HEK293 (cell line): Measurements from ENCODE around the gene CREB5.

Experiments
- CTCF ChIA-PET: fragments of 350-600 bp; formaldehyde crosslinking; extraction: SDS; loops from one replicate; lab custom pipeline; 2021; ENCODE audit warnings: antibody characterized with exemption; lab: Yijun Ruan, JAX
- POLR2A ChIA-PET: fragments of 300-600 bp; formaldehyde crosslinking; extraction: SDS; loops from one replicate; lab custom pipeline; 2020; ENCODE audit warnings: antibody characterized with exemption, inconsistent platforms; lab: Yijun Ruan, JAX
- H3K27ac ChIP-seq: fragments of 200-500 bp; sonication (Bioruptor generic); 2 replicates; pipeline ENCODE4 v1.5.1; 2014; ENCODE audit warnings: low read depth, low read length, control low read depth, inconsistent platforms; ENCODE audit errors: extremely low read depth
- H3K36me3 ChIP-seq, 2 experiments: fragments of 200-500 bp in 1 of 2; sonication (Bioruptor generic) in 1 of 2; 1 replicate in 1 of 2; 2 replicates in 1 of 2; pipeline ENCODE4 v1.5.1; 2014 to 2017; ENCODE audit warnings: inconsistent platforms in 2 of 2, low read length in 2 of 2; ENCODE audit not compliant: control insufficient read depth in 2 of 2, insufficient read depth in 1 of 2
- H3K4me1 ChIP-seq: fragments of 200-500 bp; sonication (Bioruptor generic); 2 replicates; pipeline ENCODE4 v1.5.1; 2014; ENCODE audit warnings: mild to moderate bottlenecking, low read length, inconsistent platforms; ENCODE audit not compliant: control insufficient read depth, insufficient read depth
- H3K4me3 ChIP-seq: 2 replicates; pipeline ENCODE4 v1.5.1; 2011; ENCODE audit warnings: low read depth, mild to moderate bottlenecking, control low read depth, low read length, moderate library complexity
- H3K9me3 ChIP-seq: fragments of 200-500 bp; sonication (Bioruptor generic); 2 replicates; pipeline ENCODE4 v1.5.1; 2014; ENCODE audit warnings: low read depth, low read length, inconsistent platforms; ENCODE audit not compliant: control insufficient read depth, insufficient read depth
- KLF7 ChIP-seq: fragments of 450-650 bp; formaldehyde crosslinking; IDR thresholded peaks from 2 replicates; pipeline ENCODE4 v1.5.1; 2016; ENCODE audit warnings: missing biosample characterization, missing genetic modification characterization, borderline replicate concordance
- KLF9 ChIP-seq: fragments of 450-650 bp; formaldehyde crosslinking; IDR thresholded peaks from 2 replicates; pipeline ENCODE4 v1.5.1; 2016; ENCODE audit warnings: missing biosample characterization, missing genetic modification characterization, low read depth
- TCF7L2 ChIP-seq: IDR thresholded peaks from 2 replicates; pipeline ENCODE4 v1.6.1; 2011; ENCODE audit warnings: low read depth, mild to moderate bottlenecking, inconsistent platforms, low read length, moderate library complexity, borderline replicate concordance
- TRIM28 ChIP-seq: IDR thresholded peaks from 2 replicates; pipeline ENCODE4 v1.6.1; 2011; ENCODE audit warnings: low read length, control low read depth, borderline replicate concordance
- YY1 ChIP-seq: fragments of 450-650 bp; formaldehyde crosslinking; IDR thresholded peaks from 2 replicates; pipeline ENCODE4 v1.5.1; 2018; ENCODE audit warnings: missing biosample characterization, missing genetic modification characterization
- ZNF155 ChIP-seq: fragments of 450-650 bp; formaldehyde crosslinking; IDR thresholded peaks from 2 replicates; pipeline ENCODE4 v1.5.1; 2016; ENCODE audit warnings: missing biosample characterization, missing genetic modification characterization
- ZNF202 ChIP-seq: fragments of 450-650 bp; formaldehyde crosslinking; IDR thresholded peaks from 2 replicates; pipeline ENCODE4 v1.5.1; 2016; ENCODE audit warnings: missing biosample characterization, missing genetic modification characterization, borderline replicate concordance
- ZNF221 ChIP-seq: fragments of 450-650 bp; formaldehyde crosslinking; IDR thresholded peaks from 2 replicates; pipeline ENCODE4 v1.5.1; 2017; ENCODE audit warnings: missing biosample characterization, missing genetic modification characterization, borderline replicate concordance
- ZNF350 ChIP-seq: fragments of 450-650 bp; formaldehyde crosslinking; IDR thresholded peaks from 2 replicates; pipeline ENCODE4 v1.5.0; 2017; ENCODE audit warnings: missing biosample characterization, mild to moderate bottlenecking, missing genetic modification characterization
- ZNF391 ChIP-seq: fragments of 450-650 bp; formaldehyde crosslinking; IDR thresholded peaks from 2 replicates; pipeline ENCODE4 v1.5.1; 2016; ENCODE audit warnings: low read depth, missing biosample characterization, missing genetic modification characterization, borderline replicate concordance
- ZNF521 ChIP-seq: fragments of 450-650 bp; formaldehyde crosslinking; IDR thresholded peaks from 2 replicates; pipeline ENCODE4 v1.5.1; 2017; ENCODE audit warnings: missing biosample characterization, mild to moderate bottlenecking, missing genetic modification characterization
- ZNF529 ChIP-seq: fragments of 450-650 bp; formaldehyde crosslinking; IDR thresholded peaks from 2 replicates; pipeline ENCODE4 v1.5.1; 2017; ENCODE audit warnings: missing genetic modification characterization, missing biosample characterization; ENCODE audit not compliant: insufficient replicate concordance
- ZNF549 ChIP-seq: fragments of 450-650 bp; IDR thresholded peaks from 2 replicates; pipeline ENCODE4 v1.5.1; 2018; ENCODE audit warnings: missing biosample characterization, missing genetic modification characterization, mild to moderate bottlenecking, inconsistent platforms, moderate library complexity
- ZSCAN16 ChIP-seq: fragments of 450-650 bp; formaldehyde crosslinking; IDR thresholded peaks from 2 replicates; pipeline ENCODE4 v1.5.1; 2016; ENCODE audit warnings: missing biosample characterization, missing genetic modification characterization
- TF ChIP-seq, protein P1 (sequence below): fragments of 450-650 bp; formaldehyde crosslinking; conservative IDR thresholded peaks from 2 replicates; pipeline ENCODE4 v1.5.1; 2016; ENCODE audit warnings: low read depth, missing biosample characterization, missing genetic modification characterization
- TF ChIP-seq, protein P2 (sequence below): fragments of 450-650 bp; formaldehyde crosslinking; IDR thresholded peaks from 2 replicates; pipeline ENCODE4 v1.5.1; 2016; ENCODE audit warnings: missing biosample characterization, missing genetic modification characterization

The CREB5 gene

DNA sequence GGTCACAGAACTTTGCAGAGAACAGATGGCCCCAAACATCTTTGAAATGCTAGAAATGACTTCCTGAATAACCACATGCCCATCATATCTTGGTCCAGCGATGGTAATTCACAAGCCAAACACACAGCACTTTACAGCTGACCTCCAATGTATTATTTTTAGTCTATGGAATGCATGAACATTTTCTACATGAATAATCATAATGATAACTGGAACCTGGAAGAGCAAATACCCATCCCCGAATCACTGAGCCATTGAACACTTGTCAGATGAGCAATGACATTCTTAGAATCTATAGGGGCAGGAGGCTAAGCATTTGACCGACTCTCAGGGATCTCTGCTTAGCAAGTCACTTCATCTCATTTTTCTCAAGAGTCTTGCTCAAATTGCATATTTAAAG is 167.3 kb downstream of the CREB5 start (continued):
- TF ChIP-seq, protein P1, sequence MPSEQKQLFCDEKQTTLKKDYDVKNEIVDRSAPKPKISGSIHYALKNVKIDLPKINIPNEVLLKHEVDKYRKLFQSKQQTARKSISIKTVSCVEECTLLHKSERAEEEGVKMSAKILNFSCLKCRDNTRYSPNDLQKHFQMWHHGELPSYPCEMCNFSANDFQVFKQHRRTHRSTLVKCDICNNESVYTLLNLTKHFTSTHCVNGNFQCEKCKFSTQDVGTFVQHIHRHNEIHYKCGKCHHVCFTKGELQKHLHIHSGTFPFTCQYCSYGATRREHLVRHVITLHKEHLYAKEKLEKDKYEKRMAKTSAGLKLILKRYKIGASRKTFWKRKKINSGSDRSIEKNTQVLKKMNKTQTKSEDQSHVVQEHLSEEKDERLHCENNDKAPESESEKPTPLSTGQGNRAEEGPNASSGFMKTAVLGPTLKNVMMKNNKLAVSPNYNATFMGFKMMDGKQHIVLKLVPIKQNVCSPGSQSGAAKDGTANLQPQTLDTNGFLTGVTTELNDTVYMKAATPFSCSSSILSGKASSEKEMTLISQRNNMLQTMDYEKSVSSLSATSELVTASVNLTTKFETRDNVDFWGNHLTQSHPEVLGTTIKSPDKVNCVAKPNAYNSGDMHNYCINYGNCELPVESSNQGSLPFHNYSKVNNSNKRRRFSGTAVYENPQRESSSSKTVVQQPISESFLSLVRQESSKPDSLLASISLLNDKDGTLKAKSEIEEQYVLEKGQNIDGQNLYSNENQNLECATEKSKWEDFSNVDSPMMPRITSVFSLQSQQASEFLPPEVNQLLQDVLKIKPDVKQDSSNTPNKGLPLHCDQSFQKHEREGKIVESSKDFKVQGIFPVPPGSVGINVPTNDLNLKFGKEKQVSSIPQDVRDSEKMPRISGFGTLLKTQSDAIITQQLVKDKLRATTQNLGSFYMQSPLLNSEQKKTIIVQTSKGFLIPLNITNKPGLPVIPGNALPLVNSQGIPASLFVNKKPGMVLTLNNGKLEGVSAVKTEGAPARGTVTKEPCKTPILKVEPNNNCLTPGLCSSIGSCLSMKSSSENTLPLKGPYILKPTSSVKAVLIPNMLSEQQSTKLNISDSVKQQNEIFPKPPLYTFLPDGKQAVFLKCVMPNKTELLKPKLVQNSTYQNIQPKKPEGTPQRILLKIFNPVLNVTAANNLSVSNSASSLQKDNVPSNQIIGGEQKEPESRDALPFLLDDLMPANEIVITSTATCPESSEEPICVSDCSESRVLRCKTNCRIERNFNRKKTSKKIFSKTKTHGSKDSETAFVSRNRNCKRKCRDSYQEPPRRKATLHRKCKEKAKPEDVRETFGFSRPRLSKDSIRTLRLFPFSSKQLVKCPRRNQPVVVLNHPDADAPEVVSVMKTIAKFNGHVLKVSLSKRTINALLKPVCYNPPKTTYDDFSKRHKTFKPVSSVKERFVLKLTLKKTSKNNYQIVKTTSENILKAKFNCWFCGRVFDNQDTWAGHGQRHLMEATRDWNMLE (tag by site-specific recombination), result no peak

DNA sequence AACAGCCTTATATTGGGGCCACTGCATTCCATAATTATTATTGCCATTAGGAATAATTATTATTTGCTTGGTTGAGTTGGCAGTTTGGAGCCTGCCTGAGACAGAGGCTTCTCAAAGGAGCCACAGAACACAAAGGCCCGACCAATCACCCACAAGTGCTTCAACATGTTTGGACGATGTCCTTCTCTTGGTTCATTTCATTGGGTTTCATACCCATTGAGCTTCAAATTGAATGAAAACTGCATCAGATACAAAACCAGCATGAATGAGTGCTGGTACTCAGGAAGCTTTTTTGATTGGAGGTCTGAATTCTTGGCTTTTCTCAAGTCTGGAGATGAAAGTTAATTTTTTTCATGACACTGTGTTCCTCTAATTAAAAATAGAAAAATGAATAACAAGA is 168.3 kb downstream of the CREB5 start:
- Histone ChIP-seq H3K4me3 (no peak overlapping the region), H3K36me3 (no peaks in the 10 kb centered on the region), H3K4me1 (no peaks in the 10 kb centered on the region; the same call in 1 of the 2 replicates), H3K27ac (no peak overlapping the region), H3K9me3 (no peaks in the 10 kb centered on the region)
- no peak for TF ChIP-seq KLF9 (tag by site-specific recombination)
- no peak for TF ChIP-seq KLF7 (tag by site-specific recombination)
- TF ChIP-seq TCF7L2, result no peak
- no peak for TF ChIP-seq ZNF202
- no peak for TF ChIP-seq ZNF521 (tag by site-specific recombination)
- ChIA-PET CTCF (no interaction called here), POLR2A (no interaction called here)

DNA sequence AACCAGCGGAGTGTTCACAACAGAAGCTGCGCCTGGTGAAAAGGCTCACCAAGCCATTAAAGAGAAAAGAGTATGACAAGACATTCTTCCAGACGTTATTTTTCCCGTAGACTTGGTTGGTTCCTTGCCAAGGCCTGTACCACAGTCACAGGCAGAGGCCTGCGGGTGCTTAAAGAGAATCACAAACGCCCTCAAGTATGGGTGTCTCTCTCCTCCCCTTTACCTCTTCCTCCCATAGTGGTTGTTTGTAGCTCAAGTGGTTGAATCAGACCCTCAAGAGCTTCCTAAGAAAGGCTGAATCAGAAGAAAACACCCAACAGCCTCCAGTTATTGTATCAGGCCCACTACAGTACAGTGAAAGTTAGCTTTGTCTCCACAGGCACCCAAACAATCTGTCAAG is 169.0 kb downstream of the CREB5 start:
- H3K4me1 ChIP-seq, result peaks cover 4% of the 10 kb centered on the region
- TF ChIP-seq ZNF529 (tag by site-specific recombination), result no peak
- no peak for TF ChIP-seq ZNF549 (tag by site-specific recombination)
- no peak for TF ChIP-seq ZNF221
- TF ChIP-seq ZSCAN16 (tag by site-specific recombination), result no peak
- TF ChIP-seq, protein P2, sequence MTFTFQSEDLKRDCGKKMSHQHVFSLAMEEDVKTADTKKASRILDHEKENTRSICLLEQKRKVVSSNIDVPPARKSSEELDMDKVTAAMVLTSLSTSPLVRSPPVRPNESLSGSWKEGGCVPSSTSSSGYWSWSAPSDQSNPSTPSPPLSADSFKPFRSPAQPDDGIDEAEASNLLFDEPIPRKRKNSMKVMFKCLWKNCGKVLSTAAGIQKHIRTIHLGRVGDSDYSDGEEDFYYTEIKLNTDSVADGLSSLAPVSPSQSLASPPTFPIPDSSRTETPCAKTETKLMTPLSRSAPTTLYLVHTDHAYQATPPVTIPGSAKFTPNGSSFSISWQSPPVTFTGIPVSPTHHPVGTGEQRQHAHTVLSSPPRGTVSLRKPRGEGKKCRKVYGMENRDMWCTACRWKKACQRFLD (tag by site-specific recombination), result no peak
- TF ChIP-seq ZNF391 (tag by site-specific recombination), result no peak
- TF ChIP-seq ZNF155 (tag by site-specific recombination), result no peak
- TF ChIP-seq ZNF350 (tag by site-specific recombination), result no peak
- no peak for TF ChIP-seq TRIM28
- no peak for TF ChIP-seq YY1 (tag by site-specific recombination)
- TF ChIP-seq, all 188 proteins: peak for 0
- Histone ChIP-seq H3K36me3 (no peaks in the 10 kb centered on the region), H3K9me3 (no peaks in the 10 kb centered on the region), H3K4me3 (no peak overlapping the region), H3K27ac (no peak overlapping the region)
- CTCF ChIA-PET, result no interaction called here
- POLR2A ChIA-PET, result interaction anchor here (0.6 kb wide), 1 partner anchor 104 kb away, joined by 3 read pairs; no protein-coding TSS in a partner anchor
